AG04450 (cell line): ENCODE measurements around the gene PRKN. TPM values are rescaled to one million over a fixed set of nuclear protein-coding genes. Genes with fewer than 3 reads are reported as not detected.

Experiments
- CTCF ChIA-PET: fragments of 300-600, 350-600 bp; formaldehyde crosslinking; extraction: SDS; loops from one replicate; lab custom pipeline; 2022; ENCODE audit warnings: antibody characterized with exemption, inconsistent platforms; lab: Charles Lee
- POLR2A ChIA-PET: fragments of 350-600 bp; formaldehyde crosslinking; extraction: SDS; loops from one replicate; lab custom pipeline; 2021; ENCODE audit warnings: antibody characterized with exemption, inconsistent platforms; lab: Yijun Ruan, JAX
- DNase-seq: peaks from one replicate; pipeline ENCODE4 v3.0.0-alpha.2; 2011; ENCODE audit warnings: low read depth, low spot score
- H3K27ac ChIP-seq: one replicate; pipeline ENCODE4 v1.5.1; 2012; ENCODE audit warnings: low read depth, low read length, control low read depth
- H3K27me3 ChIP-seq: one replicate; pipeline ENCODE4 v1.6.0; 2012; ENCODE audit warnings: low read length; ENCODE audit not compliant: control insufficient read depth, insufficient read depth
- H3K4me3 ChIP-seq: 2 replicates; pipeline ENCODE4 v1.5.1; 2011; ENCODE audit warnings: mild to moderate bottlenecking, low read depth, low read length, control low read depth
- H3K9me3 ChIP-seq: 2 replicates; pipeline ENCODE4 v1.5.1; 2012; ENCODE audit warnings: low read length; ENCODE audit not compliant: control insufficient read depth, insufficient read depth
- polyA plus RNA-seq: library from polyadenylated mRNA; depleted of rRNA; stranded (reverse); fragments of >200 nt; gene quantifications from 2 replicates; pipeline ENCODE4 v1.2.3, GENCODE V29; 2011
- TF ChIP-seq, protein P1 (sequence below): IDR thresholded peaks from 2 replicates; pipeline ENCODE4 v1.5.1; 2011; ENCODE audit warnings: low read depth, low read length, control low read depth, inconsistent platforms

PRKN gene
- polyA plus RNA-seq, 1 experiment = not detected

DNA sequence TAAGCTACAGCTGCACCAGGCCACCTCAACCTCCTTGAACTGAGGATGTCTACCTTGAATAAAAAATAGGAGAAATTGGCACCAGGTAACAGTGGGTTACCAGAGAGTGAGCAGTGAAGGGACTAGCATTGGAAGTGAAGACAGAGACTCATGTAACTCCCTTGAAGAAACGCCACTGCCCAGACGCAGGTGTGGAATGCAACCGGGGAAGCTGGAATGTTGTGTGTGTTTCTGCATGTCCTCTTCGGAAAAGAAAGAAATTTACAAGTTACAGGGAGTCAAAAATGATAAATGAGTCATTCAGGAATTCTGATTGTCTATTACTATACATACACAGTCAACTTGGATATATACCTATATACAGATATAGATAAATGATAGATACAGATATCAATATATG, 939.0 kb downstream of the PRKN start:
- no peaks in the 10 kb centered on the region for H3K27me3 ChIP-seq
- ChIA-PET POLR2A (no interaction called here), CTCF (no interaction called here)
- peaks cover 11% of the 10 kb centered on the region for H3K9me3 ChIP-seq
- H3K27ac ChIP-seq = no peak overlapping the region
- no peak overlapping the region for H3K4me3 ChIP-seq
- TF ChIP-seq, protein P1, sequence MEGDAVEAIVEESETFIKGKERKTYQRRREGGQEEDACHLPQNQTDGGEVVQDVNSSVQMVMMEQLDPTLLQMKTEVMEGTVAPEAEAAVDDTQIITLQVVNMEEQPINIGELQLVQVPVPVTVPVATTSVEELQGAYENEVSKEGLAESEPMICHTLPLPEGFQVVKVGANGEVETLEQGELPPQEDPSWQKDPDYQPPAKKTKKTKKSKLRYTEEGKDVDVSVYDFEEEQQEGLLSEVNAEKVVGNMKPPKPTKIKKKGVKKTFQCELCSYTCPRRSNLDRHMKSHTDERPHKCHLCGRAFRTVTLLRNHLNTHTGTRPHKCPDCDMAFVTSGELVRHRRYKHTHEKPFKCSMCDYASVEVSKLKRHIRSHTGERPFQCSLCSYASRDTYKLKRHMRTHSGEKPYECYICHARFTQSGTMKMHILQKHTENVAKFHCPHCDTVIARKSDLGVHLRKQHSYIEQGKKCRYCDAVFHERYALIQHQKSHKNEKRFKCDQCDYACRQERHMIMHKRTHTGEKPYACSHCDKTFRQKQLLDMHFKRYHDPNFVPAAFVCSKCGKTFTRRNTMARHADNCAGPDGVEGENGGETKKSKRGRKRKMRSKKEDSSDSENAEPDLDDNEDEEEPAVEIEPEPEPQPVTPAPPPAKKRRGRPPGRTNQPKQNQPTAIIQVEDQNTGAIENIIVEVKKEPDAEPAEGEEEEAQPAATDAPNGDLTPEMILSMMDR = no peak
- no peak for DNase-seq

DNA sequence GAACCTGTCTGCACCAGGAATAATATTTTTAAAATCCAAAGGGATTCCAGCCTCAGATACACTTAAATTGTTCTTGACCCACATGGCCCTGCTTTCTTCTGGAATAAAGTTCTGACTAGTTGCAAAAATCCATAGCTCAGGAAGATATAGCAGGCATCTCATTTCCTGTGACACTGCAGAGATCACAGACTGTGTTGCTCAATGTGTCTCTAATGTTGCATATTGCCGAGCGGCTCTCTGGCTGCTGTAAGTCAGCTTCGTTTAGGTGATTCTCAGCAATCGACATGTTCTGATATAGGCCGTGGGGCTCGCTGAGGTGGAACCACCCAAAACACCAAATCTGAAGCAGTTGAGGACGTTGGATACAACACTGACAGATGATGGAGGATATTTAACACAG, 955.4 kb downstream of the PRKN start:
- Histone ChIP-seq H3K4me3 (no peak overlapping the region), H3K27ac (no peak overlapping the region), H3K27me3 (no peaks in the 10 kb centered on the region), H3K9me3 (peaks cover 13% of the 10 kb centered on the region)
- no peak for DNase-seq
- CTCF ChIA-PET = no interaction called here
- TF ChIP-seq, protein P1 = no peak
- POLR2A ChIA-PET = no interaction called here

DNA sequence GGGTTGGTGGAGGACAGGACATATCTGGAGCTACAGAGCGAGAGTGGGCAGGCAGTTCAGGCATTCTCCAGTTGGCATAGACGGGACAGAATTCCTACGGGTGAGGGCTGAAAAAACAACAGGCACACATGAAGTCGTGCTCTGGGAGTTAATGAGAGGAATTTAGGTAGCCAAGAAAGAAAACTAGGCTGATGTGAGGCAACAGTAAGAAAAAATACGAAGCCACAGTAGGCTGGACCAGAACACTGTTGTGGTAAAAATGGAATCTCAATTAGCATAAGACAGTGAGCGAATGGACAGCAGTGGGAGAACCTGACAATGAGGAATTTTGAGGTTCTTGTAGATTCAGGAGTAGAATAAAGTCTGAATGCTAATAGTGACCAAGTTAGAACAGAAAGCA, 965.6 kb downstream of the PRKN start:
- H3K27me3 ChIP-seq = no peaks in the 10 kb centered on the region
- ChIA-PET POLR2A (no interaction called here), CTCF (no interaction called here)
- no peak for DNase-seq
- TF ChIP-seq, protein P1 = no peak
- H3K4me3 ChIP-seq = no peak overlapping the region
- no peak overlapping the region for H3K27ac ChIP-seq
- H3K9me3 ChIP-seq = peaks cover 12% of the 10 kb centered on the region

DNA sequence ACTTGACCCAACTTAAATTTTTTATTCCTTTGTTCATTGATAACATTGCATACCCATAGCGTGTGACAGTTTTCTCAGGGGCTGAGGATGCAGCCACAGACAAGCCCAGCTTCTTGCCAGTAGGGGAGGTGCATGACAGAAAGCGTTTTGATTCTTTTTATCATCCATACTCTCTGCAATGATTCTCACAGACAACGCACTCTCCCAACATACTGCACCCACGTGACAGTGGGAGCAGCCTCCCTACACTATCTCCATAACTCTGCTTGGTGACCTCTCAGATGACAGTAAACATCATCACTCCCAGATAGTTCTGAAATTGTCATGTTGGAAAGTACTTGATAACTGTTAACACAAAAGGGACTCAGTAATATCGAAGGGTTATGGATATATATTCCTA, 972.5 kb downstream of the PRKN start:
- no peak overlapping the region for H3K4me3 ChIP-seq
- no peak for DNase-seq
- TF ChIP-seq, protein P1 = no peak
- ChIA-PET POLR2A (no interaction called here), CTCF (no interaction called here)
- H3K9me3 ChIP-seq = peaks cover 25% of the 10 kb centered on the region
- no peaks in the 10 kb centered on the region for H3K27me3 ChIP-seq
- H3K27ac ChIP-seq = no peak overlapping the region

DNA sequence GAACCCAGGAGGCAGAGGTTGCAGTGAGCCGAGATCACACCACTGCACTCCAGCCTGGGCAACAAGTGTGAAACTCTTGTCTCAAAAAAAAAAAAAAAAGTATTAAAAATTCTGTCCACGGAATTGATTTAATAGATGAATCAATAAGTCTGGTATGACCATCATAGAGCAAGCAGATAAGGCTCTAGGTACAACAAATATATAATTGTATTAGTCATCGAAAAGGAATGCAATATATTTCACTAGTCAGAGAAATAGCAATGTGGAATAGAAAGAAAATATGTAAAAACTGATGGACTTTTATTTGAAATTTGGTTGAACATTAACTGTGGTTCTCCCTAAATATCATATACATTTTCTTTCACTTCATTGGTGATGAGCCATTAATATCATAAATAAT, 976.9 kb downstream of the PRKN start:
- peaks cover 28% of the 10 kb centered on the region for H3K9me3 ChIP-seq
- no peak for DNase-seq
- H3K27ac ChIP-seq = no peak overlapping the region
- no peak overlapping the region for H3K4me3 ChIP-seq
- H3K27me3 ChIP-seq = no peaks in the 10 kb centered on the region
- TF ChIP-seq, protein P1 = no peak
- ChIA-PET POLR2A (no interaction called here), CTCF (no interaction called here)
